ENCODE data around the gene ANO7. TPM values are rescaled to one million over a fixed set of nuclear protein-coding genes. Genes with fewer than 3 reads are reported as not detected.

The ANO7 gene
- total and polyA plus RNA-seq, 2 of the 8 experiments (the other 6 are each of a cell fraction or from before 2014, with no cell fraction given) = 3.2 to 6.9 TPM

DNA sequence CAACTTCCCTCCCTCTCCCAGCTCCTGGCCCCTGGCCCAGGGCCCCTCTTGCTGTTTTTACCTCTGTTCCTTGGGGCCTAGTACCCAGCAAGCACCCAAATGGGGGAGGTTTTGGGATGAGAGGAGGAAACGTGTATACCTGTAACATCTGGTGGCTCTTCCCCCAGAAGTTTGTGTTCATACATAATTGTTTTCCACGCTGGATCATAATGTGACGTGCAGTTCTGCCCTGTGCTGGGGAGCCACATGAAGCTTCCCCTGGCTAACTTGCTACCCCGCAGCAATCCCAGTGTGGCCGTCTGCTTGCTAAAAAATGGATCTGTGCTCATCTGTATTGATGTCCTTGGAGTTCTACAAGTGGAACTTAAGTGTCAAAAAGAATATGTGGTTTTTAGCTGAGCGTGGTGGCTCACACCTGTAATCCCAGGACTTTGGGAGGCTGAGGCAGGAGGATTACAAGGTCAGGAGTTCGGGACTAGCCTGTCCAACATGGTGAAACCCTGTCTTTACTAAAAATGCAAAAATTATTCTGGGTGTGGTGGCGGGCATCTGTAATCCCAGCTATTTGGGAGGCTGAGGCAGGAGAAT, 36.5 kb downstream of the ANO7 start:
- ChIA-PET CTCF (ENCODE audit: partially characterized antibody) (interaction anchor here (0.8 kb wide), 1 partner anchor 9 kb away, joined by 4 read pairs; no protein-coding TSS in a partner anchor), POLR2A (ENCODE audit: partially characterized antibody) (interaction anchor here (1.0 to 1.5 kb wide), 5 partner anchors 8 to 83 kb away, joined by 3 to 4 read pairs (median 3); no protein-coding TSS in a partner anchor)
- no peaks in the 10 kb centered on the region for H3K23me2 ChIP-seq (ENCODE audit: low read depth, low read length)
- H2AFZ ChIP-seq (ENCODE audit: low read length) = no peak overlapping the region
- no peak overlapping the region for H3K9ac ChIP-seq (replicated peaks in 1 of 4; ENCODE audit: extremely low read depth in 1 of 4, low read depth in 3 of 4, low read length in 3 of 4)
- no peak overlapping the region for H2BK20ac ChIP-seq (ENCODE audit: low read length)
- no peak overlapping the region for H3K27ac ChIP-seq (ENCODE audit: low read depth, low read length)
- DNase-seq (ENCODE audit: low read depth in 1 of 2, low spot score in 2 of 2) (no peak), FAIRE-seq (no peak)
- no peak overlapping the region for H4K8ac ChIP-seq (ENCODE audit: extremely low read depth, insufficient read depth, low read length)
- H3K79me1 ChIP-seq (ENCODE audit: low read depth, low read length) = no peaks in the 10 kb centered on the region; the same call in 1 of the 2 replicates
- WGBS, 2 experiments (ENCODE audit: extremely low coverage in 1 of 2, insufficient coverage in 1 of 2, insufficient read length in 1 of 2, insufficient replicate concordance in 2 of 2, low coverage in 1 of 2, low lambda C conversion rate in 2 of 2, missing lambda C conversion rate in 1 of 2) = 93% methylated on average over 8 of the region's 8 CpGs; no CpG with 5 or more reads in 1 of the 2 experiments
- no peak overlapping the region for H3K4me2 ChIP-seq (ENCODE audit: insufficient read depth in 1 of 2, low read depth in 2 of 2, low read length in 2 of 2)
- no peak overlapping the region for H3K18ac ChIP-seq (ENCODE audit: extremely low read depth, low read length)
- H2AK5ac ChIP-seq (ENCODE audit: low read depth, low read length) = no peak overlapping the region
- no peak overlapping the region for H4K91ac ChIP-seq (replicated peaks; ENCODE audit: insufficient read length, low read length)
- no peak overlapping the region for H2BK120ac ChIP-seq (replicated peaks; ENCODE audit: low read depth, low read length)
- peaks cover 7 to 17% (median 17%) of the 10 kb centered on the region in 4 experiments; a peak in 7 of 8 replicates for H3K36me3 ChIP-seq (ENCODE audit: control insufficient read depth in 2 of 4, insufficient read depth in 4 of 4, low read length in 3 of 4)
- no peaks in the 10 kb centered on the region for H3K9me3 ChIP-seq (ENCODE audit: insufficient read depth in 2 of 2, low read depth in 1 of 2, low read length in 1 of 2)
- no peak overlapping the region for H2BK15ac ChIP-seq (ENCODE audit: low read length)
- no peak overlapping the region for H2BK12ac ChIP-seq (ENCODE audit: low read depth, low read length)
- H3K27me3 ChIP-seq (replicated peaks in 1 of 4; ENCODE audit: control insufficient read depth in 3 of 4, extremely low read depth in 1 of 4, insufficient read depth in 3 of 4, low read length in 3 of 4) = no peaks in the 10 kb centered on the region
- no peak overlapping the region for H2BK5ac ChIP-seq (ENCODE audit: low read depth, low read length)
- peaks cover 15 to 25% of the 10 kb centered on the region in 2 experiments for H4K20me1 ChIP-seq (replicated peaks in 1 of 2; ENCODE audit: control insufficient read depth in 1 of 2, insufficient read depth in 2 of 2, low read length in 2 of 2)
- no peak overlapping the region for H3K4me3 ChIP-seq (ENCODE audit: extremely low read depth in 1 of 4, insufficient read depth in 2 of 4, low read depth in 3 of 4, low read length in 4 of 4)
- no peak overlapping the region for H3K23ac ChIP-seq (ENCODE audit: insufficient read length)
- no peak overlapping the region for H3K14ac ChIP-seq (ENCODE audit: insufficient read length)
- H3K56ac ChIP-seq (replicated peaks; ENCODE audit: insufficient read length, low read depth, low read length) = no peak overlapping the region
- no peaks in the 10 kb centered on the region; a peak in 2 of 4 replicates for H3K79me2 ChIP-seq (ENCODE audit: control insufficient read depth in 1 of 2, insufficient read depth in 2 of 2, low read length in 2 of 2)
- no peak overlapping the region for H4K5ac ChIP-seq (ENCODE audit: insufficient read length, low read depth, low read length)
- no peak overlapping the region for H3K4ac ChIP-seq (replicated peaks; ENCODE audit: insufficient read length, low read depth, low read length)
- H3K4me1 ChIP-seq (replicated peaks in 1 of 4; ENCODE audit: control insufficient read depth in 3 of 4, insufficient read depth in 4 of 4, low read length in 3 of 4) = no peaks in the 10 kb centered on the region; a peak in 1 of 7 replicates
- TF ChIP-seq SP2 (IDR thresholded peaks at IDR 0.05; ENCODE audit: low read length) (no peak), CHD2 (IDR thresholded peaks at IDR 0.05; ENCODE audit: low read length) (no peak), TCF12 (IDR thresholded peaks at IDR 0.05; ENCODE audit: low read depth, low read length) (no peak), SIRT6 (IDR thresholded peaks at IDR 0.05; ENCODE audit: low read length) (no peak), YY1 (IDR thresholded peaks at IDR 0.05; ENCODE audit: low read depth, low read length) (no peak), RFX5 (IDR thresholded peaks at IDR 0.05; ENCODE audit: borderline replicate concordance, low read depth, low read length) (no peak), PHF8 (conservative IDR thresholded peaks at IDR 0.05; ENCODE audit: low read depth, low read length) (no peak), SIN3A (conservative IDR thresholded peaks at IDR 0.05 in 1 of 2, IDR thresholded peaks at IDR 0.05 in 1 of 2; ENCODE audit: low read depth in 1 of 2, low read length in 2 of 2) (no peak), KDM4A (IDR thresholded peaks at IDR 0.05; ENCODE audit: low read depth, low read length, severe bottlenecking) (no peak)
